Measurements from ENCODE around the gene CORT. TPM values are rescaled to one million over a fixed set of nuclear protein-coding genes. Genes with fewer than 3 reads are reported as not detected.
A peak's percentile ranks its signal among the peaks of the same experiment; 100 is the strongest.

Gene CORT
- total RNA-seq, 1 donor from 2014 or later: 0.26 TPM

- no peak for FAIRE-seq
- H3K27me3 ChIP-seq (ENCODE audit: control insufficient read depth, insufficient read depth, low read length): no peaks in the 10 kb centered on the region
- H3K4me3 ChIP-seq (ENCODE audit: low read depth, low read length): peak overlapping the region; percentile 95
- TF ChIP-seq CTCF (IDR thresholded peaks at IDR 0.05; ENCODE audit: insufficient read depth, low read length, severe bottlenecking): no peak
- H3K36me3 ChIP-seq (ENCODE audit: control insufficient read depth, insufficient read depth, low read length): no peaks in the 10 kb centered on the region
- no peak for DNase-seq (ENCODE audit: low read depth)
Observed at GRCh38 chr1:10429868-10430215, 20.0 kb upstream of the CORT start.

DNA sequence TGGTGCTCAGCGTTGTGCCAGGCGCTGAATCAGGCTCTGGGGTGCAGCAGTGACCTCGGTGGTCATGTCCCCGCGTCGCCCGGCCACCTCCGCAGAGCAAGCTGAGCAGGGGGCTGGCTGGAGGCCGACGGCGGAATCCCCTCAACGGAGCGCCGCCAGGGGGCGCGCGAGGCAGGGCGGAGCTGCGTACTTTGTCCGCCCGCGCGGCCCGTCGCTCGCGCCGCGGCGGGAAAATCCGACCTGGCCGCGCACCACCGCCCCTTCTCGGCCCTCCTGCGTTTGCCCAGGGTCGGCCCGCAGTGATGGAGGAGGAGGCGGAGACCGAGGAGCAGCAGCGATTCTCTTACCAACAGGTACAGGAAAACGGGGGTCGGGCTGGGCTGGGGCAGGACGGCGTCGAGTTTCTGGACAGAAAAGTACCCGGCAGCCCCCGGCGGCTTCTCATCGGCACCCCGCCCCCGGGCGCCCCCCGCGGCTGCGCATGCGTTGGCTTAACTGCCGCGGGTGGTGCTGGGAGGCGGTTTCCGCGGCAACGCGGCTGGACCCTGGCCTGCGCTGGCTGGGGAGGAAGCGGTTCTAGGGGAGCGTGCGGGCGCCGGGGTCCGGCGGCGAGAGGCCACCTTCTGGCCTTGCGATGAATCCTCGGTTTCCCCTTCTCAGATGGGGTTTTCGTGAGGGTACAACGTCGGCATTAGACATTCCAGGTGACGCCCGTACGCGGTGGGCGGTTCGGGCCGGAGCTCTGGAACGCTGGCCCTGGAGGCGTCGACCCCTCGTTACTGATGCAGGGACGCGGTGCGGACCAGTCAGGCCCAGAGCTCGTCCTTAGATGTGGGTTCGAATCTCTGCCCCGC, 19.4 kb upstream of the CORT start, which contains the start of gene CENPS:
CENPS (plus strand) TSS at position 218 of the 854 bp plus-strand sequence; CDS start at position 303, 85 bp downstream.
- FAIRE-seq (no peak), DNase-seq (ENCODE audit: low read depth) (peak; percentile 53)
- peak; percentile 95 for TF ChIP-seq CTCF (IDR thresholded peaks at IDR 0.05; ENCODE audit: insufficient read depth, low read length, severe bottlenecking)
- Histone ChIP-seq H3K4me3 (ENCODE audit: low read depth, low read length) (peak within 1 kb of the TSS; percentile 95), H3K27me3 (ENCODE audit: control insufficient read depth, insufficient read depth, low read length) (no peaks in the 10 kb centered on the region), H3K36me3 (ENCODE audit: control insufficient read depth, insufficient read depth, low read length) (no peaks in the 10 kb centered on the region)

DNA sequence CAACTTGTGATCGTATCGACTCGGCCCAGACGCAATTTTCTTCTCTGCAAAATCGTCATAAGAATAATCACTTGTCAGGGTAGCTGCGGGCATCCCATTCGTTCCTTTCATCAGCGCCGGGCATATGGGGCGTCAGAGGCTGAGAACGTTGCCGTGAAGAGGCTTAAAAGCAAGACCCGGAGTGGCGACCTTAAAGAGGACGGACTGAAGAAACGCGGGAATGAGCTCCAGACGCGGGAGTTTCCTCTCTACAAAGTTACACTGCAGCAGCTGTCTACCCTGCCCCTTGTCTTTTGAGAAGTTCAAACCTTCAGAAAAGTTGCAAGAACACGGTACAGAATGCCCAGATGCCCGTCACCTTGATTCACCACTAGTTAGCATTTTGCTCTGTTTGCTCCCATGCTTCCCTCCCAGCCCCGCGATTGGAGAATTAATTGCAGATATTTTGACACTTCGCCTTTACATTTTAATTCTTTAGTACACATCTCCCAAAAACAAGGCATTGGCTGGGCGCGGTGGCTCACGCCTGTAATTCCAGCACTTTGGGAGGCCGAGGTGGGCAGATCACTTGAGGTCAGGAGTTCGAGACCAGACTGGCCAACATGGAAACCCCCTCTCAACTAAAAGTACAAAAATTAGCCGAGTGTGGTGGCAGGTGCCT, 18.6 kb upstream of the CORT start:
- H3K36me3 ChIP-seq (ENCODE audit: control insufficient read depth, insufficient read depth, low read length): no peaks in the 10 kb centered on the region
- H3K4me3 ChIP-seq (ENCODE audit: low read depth, low read length): peak overlapping the region; percentile 95
- DNase-seq (ENCODE audit: low read depth) (peak; percentile 22), FAIRE-seq (no peak)
- no peaks in the 10 kb centered on the region for H3K27me3 ChIP-seq (ENCODE audit: control insufficient read depth, insufficient read depth, low read length)
- TF ChIP-seq CTCF (IDR thresholded peaks at IDR 0.05; ENCODE audit: insufficient read depth, low read length, severe bottlenecking): no peak

DNA sequence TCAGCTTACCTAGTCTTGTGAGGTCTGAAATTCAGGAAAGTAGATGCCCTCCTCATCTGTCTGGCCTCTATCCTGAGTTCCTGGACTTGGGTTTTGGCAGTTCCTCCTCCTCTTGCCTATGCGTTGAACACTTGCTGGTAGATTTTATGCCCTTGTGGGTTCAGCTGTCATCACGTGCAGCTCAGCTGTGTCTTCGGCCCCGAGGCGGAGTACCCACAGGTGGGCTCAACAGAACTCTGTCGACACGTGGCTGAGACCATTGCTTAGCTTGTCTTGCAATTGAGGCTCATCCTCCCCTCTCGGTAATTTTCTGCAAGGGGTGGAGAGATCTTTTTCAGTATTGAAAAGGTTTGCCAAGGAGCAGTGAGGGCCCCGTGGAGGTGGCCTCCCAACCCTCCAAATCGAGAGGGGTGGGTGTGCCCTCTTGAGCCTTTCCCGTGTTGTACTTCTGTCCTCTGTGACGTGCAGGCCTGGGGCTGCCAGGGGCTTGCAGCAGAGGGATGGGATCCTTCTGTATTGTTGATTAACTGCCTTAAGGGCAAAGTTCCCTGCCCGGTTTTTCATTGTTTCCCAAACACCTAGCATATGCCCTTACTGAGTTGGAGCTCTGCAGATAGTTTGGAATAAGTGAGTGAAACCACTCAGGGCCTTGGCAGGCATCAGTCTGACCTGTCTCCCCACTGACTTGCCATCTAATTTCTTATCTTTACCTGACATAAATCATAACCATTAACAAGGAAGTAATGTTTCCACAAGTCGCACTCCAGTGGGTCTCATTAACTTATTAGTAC, 16.7 kb upstream of the CORT start:
- no peak for TF ChIP-seq CTCF (IDR thresholded peaks at IDR 0.05; ENCODE audit: insufficient read depth, low read length, severe bottlenecking)
- FAIRE-seq: no peak
- no peak for DNase-seq (ENCODE audit: low read depth)

DNA sequence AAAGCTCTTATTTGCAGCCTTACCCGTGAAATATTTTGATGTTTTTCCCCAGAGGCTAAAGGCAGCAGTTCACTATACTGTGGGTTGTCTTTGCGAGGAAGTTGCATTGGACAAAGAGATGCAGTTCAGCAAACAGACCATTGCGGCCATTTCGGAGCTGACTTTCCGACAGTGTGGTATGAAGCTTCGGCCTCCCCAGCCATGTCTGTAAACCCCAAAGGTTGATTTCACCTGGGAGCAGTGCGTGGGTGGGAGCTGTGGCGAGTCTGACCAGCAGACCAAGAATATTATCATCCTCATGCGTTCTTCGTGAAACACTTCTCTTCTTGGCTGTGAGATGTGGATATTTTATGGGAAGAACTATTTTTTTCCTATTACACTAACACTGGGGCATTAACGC, 16.0 kb upstream of the CORT start:
- FAIRE-seq (no peak), DNase-seq (ENCODE audit: low read depth) (no peak)
- no peaks in the 10 kb centered on the region for H3K27me3 ChIP-seq (ENCODE audit: control insufficient read depth, insufficient read depth, low read length)
- no peak for TF ChIP-seq CTCF (IDR thresholded peaks at IDR 0.05; ENCODE audit: insufficient read depth, low read length, severe bottlenecking)
- H3K36me3 ChIP-seq (ENCODE audit: control insufficient read depth, insufficient read depth, low read length): no peaks in the 10 kb centered on the region
- no peak overlapping the region for H3K4me3 ChIP-seq (ENCODE audit: low read depth, low read length)

More for the DNA sequence above, 16.7 kb upstream of the CORT start:
- no peaks in the 10 kb centered on the region for H3K27me3 ChIP-seq (ENCODE audit: control insufficient read depth, insufficient read depth, low read length)
- H3K4me3 ChIP-seq (ENCODE audit: low read depth, low read length): no peak overlapping the region
- no peaks in the 10 kb centered on the region for H3K36me3 ChIP-seq (ENCODE audit: control insufficient read depth, insufficient read depth, low read length)

Data from bronchial epithelial cell (primary cell).